Gastrocnemius medialis (tissue), 4 donors: Measurements from ENCODE around the gene SIMC1.

Source experiments
- POLR2A ChIP-seq, 2 donors: fragments of 450-650 bp; IDR thresholded peaks; one replicate each; pipeline ENCODE4 v1.6.1; 2017; ENCODE audit warnings: antibody characterized with exemption in 2 of 2, mild to moderate bottlenecking in 2 of 2, moderate library complexity in 2 of 2
- TF ChIP-seq, protein P1 (sequence below), 5 experiments: fragments of 450-650 bp in 3 of 5; fragments of 200-600 bp in 2 of 5; sonication (generic) in 2 of 5; IDR thresholded peaks in 4 of 5; conservative IDR thresholded peaks in 1 of 5; 1 replicate in 4 of 5; 2 replicates in 1 of 5; pipeline ENCODE4 v1.5.1; 2016 to 2019; ENCODE audit warnings: antibody characterized with exemption in 5 of 5, mild to moderate bottlenecking in 3 of 5, moderate library complexity in 3 of 5

DNA sequence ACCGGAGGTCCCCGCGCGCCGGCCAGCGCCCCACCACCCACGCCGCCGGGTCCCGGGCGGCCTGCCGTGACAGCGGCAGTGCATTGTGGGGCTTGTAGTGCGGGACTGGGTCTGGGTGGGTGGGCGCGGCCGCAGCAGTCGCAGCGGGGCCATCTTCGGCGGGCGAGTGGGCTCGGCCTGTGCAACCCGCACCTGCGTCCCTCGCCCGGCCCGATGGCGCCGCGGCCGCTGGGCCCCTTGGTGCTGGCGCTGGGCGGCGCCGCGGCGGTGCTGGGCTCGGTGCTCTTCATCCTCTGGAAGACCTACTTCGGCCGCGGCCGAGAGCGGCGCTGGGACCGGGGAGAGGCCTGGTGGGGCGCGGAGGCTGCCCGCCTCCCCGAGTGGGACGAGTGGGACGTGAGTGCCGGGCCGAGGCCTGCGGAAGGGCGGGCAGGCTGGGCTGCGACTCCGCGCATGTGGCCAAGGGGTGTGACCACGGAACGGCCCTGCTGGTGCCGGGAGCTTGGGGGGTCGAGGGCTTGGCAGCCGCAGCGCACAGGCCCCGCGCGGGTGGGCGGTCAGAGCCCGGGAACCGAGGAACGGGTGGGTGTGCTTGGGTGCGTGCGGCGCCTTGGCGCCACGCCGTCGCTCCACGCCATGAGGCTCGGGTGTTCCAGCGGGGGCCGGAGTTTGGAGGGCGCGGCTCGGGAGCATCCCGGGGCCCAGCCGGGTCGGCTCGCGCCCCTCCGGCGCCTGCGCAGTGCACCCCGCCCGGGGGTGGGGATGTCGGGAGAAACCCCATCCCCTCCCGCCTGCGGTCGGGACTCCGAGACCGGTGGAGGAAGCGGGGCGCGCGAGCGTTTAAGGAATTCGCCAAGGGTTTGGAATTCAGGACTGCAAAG, 127.4 kb downstream of the SIMC1 start, which contains the start of gene ARL10:
- TF ChIP-seq, protein P1, sequence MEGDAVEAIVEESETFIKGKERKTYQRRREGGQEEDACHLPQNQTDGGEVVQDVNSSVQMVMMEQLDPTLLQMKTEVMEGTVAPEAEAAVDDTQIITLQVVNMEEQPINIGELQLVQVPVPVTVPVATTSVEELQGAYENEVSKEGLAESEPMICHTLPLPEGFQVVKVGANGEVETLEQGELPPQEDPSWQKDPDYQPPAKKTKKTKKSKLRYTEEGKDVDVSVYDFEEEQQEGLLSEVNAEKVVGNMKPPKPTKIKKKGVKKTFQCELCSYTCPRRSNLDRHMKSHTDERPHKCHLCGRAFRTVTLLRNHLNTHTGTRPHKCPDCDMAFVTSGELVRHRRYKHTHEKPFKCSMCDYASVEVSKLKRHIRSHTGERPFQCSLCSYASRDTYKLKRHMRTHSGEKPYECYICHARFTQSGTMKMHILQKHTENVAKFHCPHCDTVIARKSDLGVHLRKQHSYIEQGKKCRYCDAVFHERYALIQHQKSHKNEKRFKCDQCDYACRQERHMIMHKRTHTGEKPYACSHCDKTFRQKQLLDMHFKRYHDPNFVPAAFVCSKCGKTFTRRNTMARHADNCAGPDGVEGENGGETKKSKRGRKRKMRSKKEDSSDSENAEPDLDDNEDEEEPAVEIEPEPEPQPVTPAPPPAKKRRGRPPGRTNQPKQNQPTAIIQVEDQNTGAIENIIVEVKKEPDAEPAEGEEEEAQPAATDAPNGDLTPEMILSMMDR (IDR thresholded peaks at IDR 0.05 in 4 of 5, conservative IDR thresholded peaks at IDR 0.05 in 1 of 5), result no peak
- peak; percentile 53 to 73 for TF ChIP-seq POLR2A (IDR thresholded peaks at IDR 0.05)
